GM19238 (cell line): Measurements from ENCODE around the gene GCSH.

ENCODE experiments used
- DNase-seq: peaks from one replicate; pipeline ENCODE4 v3.0.0; 2011; ENCODE audit warnings: low spot score; ENCODE audit not compliant: insufficient read length

Gene GCSH

DNA sequence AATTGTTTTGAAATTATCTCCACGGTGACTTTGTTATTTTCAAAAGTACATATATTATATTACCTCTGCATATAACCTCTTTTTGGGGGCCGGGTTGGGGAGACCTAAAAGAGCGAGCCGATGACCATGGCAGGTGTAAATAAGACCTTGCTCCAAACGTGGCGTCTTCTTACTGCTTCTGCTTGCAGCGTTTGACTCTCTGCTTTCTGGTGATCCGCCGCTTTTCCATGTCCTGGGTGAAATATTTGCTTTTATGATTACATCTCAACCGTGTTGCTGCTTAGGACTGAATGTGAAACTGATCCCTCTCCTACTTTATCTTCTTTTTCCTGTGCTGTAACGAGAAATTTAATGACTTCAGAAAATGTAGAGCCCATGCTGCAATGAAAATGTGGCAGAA lies 42.4 kb downstream of the GCSH start:
- no peak for DNase-seq

DNA sequence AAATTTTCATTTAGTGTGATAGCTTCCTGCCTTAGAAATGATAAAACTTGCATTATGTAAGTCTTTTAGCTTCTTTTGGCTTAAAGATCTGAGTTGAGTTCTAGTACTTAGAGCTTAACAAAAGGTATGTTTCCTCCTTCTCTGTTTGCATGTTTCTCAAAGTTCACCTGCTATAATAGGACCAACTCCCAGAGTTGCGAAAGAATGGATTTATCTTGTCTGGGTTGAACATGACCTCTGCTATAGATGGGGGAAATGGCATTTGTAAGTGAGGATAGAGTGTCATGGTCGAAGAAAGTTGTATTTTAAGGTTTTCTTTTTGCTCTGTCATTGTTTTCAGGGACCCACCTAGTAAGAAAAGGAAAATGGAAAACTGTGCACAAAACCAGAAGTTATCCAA lies 53.4 kb downstream of the GCSH start:
- DNase-seq: no peak

- no peak for DNase-seq
These were observed 54.5 kb downstream of the GCSH start for GRCh38 chr16:81041696-81042095.

GRCh38 chr16:81040842-81041241 lies 55.4 kb downstream of the GCSH start:
- no peak for DNase-seq

GRCh38 chr16:81040131-81040530 lies 56.1 kb downstream of the GCSH start:
- DNase-seq: no peak

DNA sequence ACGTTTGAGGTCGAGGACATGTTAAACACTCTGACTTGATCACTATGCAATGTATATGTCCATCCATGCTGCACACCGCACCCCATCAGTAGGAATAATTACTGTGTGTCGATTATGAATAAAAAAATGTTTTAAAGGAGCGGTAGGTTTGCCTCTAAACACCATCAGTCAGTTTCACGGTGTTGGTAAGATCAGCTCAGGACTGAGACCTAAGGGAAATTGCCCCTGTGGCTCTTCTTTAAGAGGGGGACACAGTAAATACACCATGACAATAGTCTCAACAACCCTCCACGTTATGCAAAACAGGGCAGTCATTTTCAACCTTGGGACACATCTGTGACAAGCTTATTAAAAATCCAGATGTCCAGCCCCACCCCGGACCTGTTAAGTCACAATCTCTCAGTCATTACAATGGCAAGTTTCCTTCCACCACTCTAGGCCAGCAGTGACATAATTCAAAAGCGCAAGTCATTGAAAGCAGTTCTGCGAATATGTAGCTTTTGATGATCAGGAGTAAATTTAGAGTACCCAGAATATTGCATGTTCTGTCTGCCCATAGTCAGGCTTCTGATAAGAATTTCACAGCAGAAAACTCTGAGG lies 59.3 kb downstream of the GCSH start:
- DNase-seq: no peak

DNA sequence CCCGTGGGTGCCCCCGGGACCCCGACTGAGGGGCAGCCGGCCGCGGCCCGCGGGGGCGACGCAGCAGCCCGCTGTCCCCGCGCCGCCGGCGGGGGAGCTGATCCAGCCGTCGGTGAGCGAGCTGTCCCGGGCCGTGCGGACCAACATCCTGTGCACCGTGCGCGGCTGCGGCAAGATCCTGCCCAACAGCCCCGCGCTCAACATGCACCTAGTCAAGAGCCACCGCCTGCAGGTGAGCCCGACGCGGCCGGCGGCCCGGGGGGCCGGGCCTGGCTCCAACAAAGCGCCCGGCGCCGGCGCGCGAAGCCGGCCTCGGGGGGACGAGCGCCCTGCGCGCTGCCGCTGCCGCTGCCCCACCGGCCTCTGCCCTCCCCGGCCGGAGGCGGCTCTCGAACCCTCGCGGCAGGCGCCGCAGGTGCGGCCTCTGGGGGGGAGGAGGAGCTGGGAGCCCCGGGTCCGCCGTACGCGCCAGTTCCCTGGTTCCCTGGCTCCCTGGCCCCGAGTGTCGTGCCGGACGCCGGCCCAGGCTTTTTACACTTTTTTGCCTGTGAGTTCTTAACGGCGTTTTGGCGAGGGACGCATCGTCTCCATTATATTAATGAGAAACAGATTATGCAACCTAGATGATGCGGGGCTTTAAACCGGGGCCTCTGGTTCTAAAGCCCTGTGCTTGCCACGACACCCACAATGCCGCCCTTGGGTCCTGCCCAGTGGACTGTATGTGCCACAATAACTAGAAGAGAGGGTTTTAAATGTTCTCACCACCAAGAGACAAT lies 60.0 kb downstream of the GCSH start:
- DNase-seq: peak; percentile 46

GRCh38 chr16:81035398-81035974 lies 60.7 kb downstream of the GCSH start, which contains the start of gene ATMIN:
Gene ATMIN (plus strand): TSS chr16:81035842. CDS start chr16:81035871, 29 bp downstream.
- DNase-seq: peak; percentile 97
